Peyer's patch (tissue), 4 donors: ENCODE results near the gene KAT7. TPM values are rescaled to one million over a fixed set of nuclear protein-coding genes. Genes with fewer than 3 reads are reported as not detected.

Source experiments
- DNase-seq, 3 donors: peaks; one replicate each; pipeline ENCODE4 v3.0.0-alpha.2; 2017 to 2019
- H3K27ac ChIP-seq, 4 donors: fragments of 200-600 bp; sonication (generic); one replicate each; pipeline ENCODE4 v1.5.1; 2016 to 2019
- H3K27me3 ChIP-seq, 2 donors: fragments of 200-600 bp; sonication (generic); one replicate each; pipeline ENCODE4 v1.5.1; 2019
- H3K36me3 ChIP-seq, 3 donors: fragments of 200-600 bp; sonication (generic); one replicate each; pipeline ENCODE4 v1.5.1; 2016 to 2019
- H3K4me1 ChIP-seq, 4 donors: fragments of 200-600 bp; sonication (generic); one replicate each; pipeline ENCODE4 v1.5.1; 2016 to 2019
- H3K4me3 ChIP-seq, 4 donors: fragments of 200-600 bp; sonication (generic); 1 replicate in 3 of 4; 2 replicates in 1 of 4; pipeline ENCODE4 v1.5.1; 2016 to 2019; ENCODE audit warnings: mild to moderate bottlenecking in 1 of 4
- H3K9me3 ChIP-seq, 4 donors: fragments of 200-600 bp; sonication (generic); one replicate each; pipeline ENCODE4 v1.5.1; 2016 to 2019; ENCODE audit warnings: mild to moderate bottlenecking in 1 of 4
- POLR2A ChIP-seq, 2 donors: fragments of 450-650 bp; IDR thresholded peaks; one replicate each; pipeline ENCODE4 v1.5.1; 2017; ENCODE audit warnings: antibody characterized with exemption in 2 of 2, mild to moderate bottlenecking in 2 of 2, moderate library complexity in 2 of 2
- total RNA-seq, 4 donors: library from RNA; depleted of rRNA; stranded (reverse); fragments of >200 nt; gene quantifications; one replicate each; pipeline ENCODE4 v1.1.0, GENCODE V29; 2016
- TF ChIP-seq, protein P1 (sequence below), 6 experiments: fragments of 450-650 bp in 4 of 6; fragments of 200-600 bp in 2 of 6; sonication (generic) in 1 of 6; IDR thresholded peaks; one replicate each; pipeline ENCODE4 v1.5.1; 2017 to 2019; ENCODE audit warnings: antibody characterized with exemption in 6 of 6, mild to moderate bottlenecking in 3 of 6, moderate library complexity in 1 of 6

KAT7 gene
- total RNA-seq, 4 donors from 2014 or later: 44.3 to 50.9 (median 45.3) TPM

DNA sequence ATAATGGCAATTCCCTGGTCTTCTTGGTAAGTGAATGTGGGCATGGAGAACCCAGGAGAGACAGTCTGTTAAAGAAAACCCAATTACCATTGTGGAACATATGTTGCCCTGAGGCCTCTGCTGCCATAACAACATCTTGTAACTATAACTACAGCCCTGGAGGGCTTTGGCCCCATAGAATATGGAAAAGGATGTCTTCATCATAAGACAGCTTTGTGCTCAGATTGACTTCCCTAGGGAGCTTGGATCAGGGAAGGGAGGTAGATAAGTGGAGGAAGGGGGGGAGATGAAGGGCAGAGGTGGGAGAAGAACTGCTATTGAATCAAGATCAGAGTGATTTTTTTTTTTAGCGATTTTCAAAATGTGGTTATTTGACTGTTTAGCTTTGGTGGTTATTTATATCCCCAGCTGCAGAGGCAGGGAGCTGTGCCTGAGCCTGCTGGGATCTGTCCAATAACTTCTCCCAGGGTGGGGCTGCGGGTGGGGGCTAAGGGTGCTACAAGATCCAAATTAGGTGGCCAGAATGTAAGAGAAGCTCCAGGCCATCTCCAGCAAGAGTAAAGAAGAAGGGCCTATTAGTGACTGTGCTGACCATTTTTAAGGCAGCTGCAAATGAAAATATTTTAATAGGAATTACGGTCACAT is 5.3 kb upstream of the KAT7 start:
- H3K36me3 ChIP-seq: no peaks in the 10 kb centered on the region
- no peak overlapping the region for H3K4me3 ChIP-seq
- no peaks in the 10 kb centered on the region for H3K9me3 ChIP-seq
- no peaks in the 10 kb centered on the region for H3K27me3 ChIP-seq
- DNase-seq: no peak
- peak overlapping the region in 2 of 4 donors; percentile 6 to 40 for H3K27ac ChIP-seq
- no peak for TF ChIP-seq POLR2A (IDR thresholded peaks at IDR 0.05)
- TF ChIP-seq, protein P1, sequence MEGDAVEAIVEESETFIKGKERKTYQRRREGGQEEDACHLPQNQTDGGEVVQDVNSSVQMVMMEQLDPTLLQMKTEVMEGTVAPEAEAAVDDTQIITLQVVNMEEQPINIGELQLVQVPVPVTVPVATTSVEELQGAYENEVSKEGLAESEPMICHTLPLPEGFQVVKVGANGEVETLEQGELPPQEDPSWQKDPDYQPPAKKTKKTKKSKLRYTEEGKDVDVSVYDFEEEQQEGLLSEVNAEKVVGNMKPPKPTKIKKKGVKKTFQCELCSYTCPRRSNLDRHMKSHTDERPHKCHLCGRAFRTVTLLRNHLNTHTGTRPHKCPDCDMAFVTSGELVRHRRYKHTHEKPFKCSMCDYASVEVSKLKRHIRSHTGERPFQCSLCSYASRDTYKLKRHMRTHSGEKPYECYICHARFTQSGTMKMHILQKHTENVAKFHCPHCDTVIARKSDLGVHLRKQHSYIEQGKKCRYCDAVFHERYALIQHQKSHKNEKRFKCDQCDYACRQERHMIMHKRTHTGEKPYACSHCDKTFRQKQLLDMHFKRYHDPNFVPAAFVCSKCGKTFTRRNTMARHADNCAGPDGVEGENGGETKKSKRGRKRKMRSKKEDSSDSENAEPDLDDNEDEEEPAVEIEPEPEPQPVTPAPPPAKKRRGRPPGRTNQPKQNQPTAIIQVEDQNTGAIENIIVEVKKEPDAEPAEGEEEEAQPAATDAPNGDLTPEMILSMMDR (IDR thresholded peaks at IDR 0.05): no peak
- H3K4me1 ChIP-seq: peaks cover 0 to 6% (median 0%) of the 10 kb centered on the region in 4 donors

DNA sequence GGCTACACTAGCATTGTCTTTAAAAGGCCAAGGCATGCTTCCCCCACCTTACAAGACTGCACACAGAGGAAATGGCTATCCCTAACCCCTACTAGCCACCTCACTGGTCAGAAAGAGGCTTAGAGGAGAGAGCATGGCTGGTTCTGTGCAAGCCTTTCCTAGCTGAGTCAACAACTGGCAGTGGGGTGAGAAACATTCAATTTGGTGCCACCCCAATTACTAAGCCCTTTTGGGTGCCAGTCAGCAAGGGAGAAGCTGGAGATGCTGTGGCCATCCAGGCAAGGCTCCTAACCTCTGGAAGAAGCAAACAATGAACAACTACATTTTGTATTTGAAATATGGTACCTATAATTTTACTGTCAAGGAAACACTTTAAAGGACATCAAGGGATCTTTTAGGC is 4.7 kb upstream of the KAT7 start:
- H3K4me3 ChIP-seq: no peak overlapping the region
- peak overlapping the region in 1 of 4 donors; percentile 40 for H3K27ac ChIP-seq
- peaks cover 0 to 6% (median 0%) of the 10 kb centered on the region in 4 donors for H3K4me1 ChIP-seq
- H3K9me3 ChIP-seq: no peaks in the 10 kb centered on the region
- H3K36me3 ChIP-seq: no peaks in the 10 kb centered on the region
- no peaks in the 10 kb centered on the region for H3K27me3 ChIP-seq
- DNase-seq: no peak
- TF ChIP-seq, protein P1 (IDR thresholded peaks at IDR 0.05): no peak
- no peak for TF ChIP-seq POLR2A (IDR thresholded peaks at IDR 0.05)

DNA sequence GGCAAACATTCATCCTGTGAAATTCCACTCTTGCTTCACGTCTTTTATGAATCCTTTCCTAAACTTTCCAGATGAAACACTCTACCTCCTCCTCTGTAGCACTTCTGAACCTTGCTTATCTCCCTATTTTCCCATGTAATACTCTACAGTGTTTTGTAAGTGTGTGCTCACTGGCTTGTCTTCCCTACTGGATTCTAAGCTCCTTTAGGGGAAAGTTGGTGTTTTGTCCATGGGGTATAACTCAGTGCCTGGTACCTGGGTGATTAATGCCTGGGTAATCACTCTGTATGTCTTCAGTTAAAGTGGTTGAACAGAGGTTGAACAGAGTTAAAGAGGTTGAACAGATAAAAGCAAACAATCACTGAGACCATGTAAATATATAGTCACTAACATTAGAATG is 3.8 kb upstream of the KAT7 start:
- peaks cover 0 to 10% (median 2%) of the 10 kb centered on the region in 4 donors for H3K4me1 ChIP-seq
- no peaks in the 10 kb centered on the region for H3K27me3 ChIP-seq
- H3K36me3 ChIP-seq: no peaks in the 10 kb centered on the region
- no peaks in the 10 kb centered on the region for H3K9me3 ChIP-seq
- H3K4me3 ChIP-seq: no peak overlapping the region
- no peak overlapping the region for H3K27ac ChIP-seq
- no peak for DNase-seq
- no peak for TF ChIP-seq POLR2A (IDR thresholded peaks at IDR 0.05)
- TF ChIP-seq, protein P1 (IDR thresholded peaks at IDR 0.05): no peak

DNA sequence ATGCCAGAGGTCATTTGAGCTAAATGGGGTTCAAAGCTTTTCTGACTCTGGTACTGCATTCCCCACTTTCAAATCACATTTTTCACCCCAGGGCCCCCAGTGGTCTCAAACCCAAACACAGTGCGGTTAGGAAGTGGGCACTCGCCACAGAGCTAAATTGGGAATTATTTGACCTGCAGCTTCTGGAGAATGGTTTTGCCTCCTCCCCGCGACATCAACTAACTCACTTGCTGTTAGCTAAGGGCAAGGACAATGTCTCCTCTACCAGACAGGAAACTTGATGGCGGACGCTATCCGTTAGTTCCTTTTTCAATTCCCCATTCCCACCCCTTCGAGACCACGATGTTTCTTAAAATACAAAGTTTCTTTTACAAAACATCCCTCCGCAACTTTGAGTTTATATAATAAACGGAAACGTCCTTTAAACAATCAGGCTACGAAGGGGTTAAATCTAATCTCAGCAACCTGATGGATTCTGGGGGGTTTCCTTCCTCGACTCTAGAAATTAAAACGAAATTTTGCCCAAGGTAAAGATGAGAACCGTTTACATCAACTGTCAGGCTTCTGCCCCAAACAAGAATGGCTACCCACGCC is 500 bp upstream of the KAT7 start:
- Histone ChIP-seq H3K9me3 (no peaks in the 10 kb centered on the region), H3K4me1 (peaks cover 0 to 24% (median 9%) of the 10 kb centered on the region in 4 donors), H3K27ac (peak overlapping the region; percentile 96 to 99 (median 98)), H3K36me3 (peaks cover 0 to 15% (median 0%) of the 10 kb centered on the region in 3 donors), H3K4me3 (peak overlapping the region; percentile 75 to 95 (median 84)), H3K27me3 (no peaks in the 10 kb centered on the region)
- DNase-seq: no peak
- TF ChIP-seq, protein P1 (IDR thresholded peaks at IDR 0.05): no peak
- TF ChIP-seq POLR2A (IDR thresholded peaks at IDR 0.05): no peak

DNA sequence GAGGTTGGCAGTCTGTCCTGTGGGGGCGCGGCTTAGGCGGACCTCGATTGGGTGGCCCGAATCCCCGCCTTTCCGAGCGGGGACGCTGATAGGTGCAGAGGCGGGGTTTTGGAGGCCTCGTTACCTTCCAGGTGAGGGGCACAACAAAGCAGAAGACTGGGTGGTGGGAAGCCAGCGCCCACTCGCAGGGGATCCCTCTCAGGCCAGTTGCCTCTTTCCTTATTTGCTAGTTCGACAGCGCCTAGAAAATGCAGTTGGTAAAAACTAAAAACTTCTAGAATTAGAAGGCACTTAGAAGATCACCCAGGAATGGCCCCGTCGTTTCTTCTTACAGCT is 730 bp downstream of the KAT7 start:
- peak overlapping the region in 3 of 4 donors; percentile 97 to 99 (median 99) for H3K27ac ChIP-seq
- TF ChIP-seq, protein P1 (IDR thresholded peaks at IDR 0.05): no peak
- TF ChIP-seq POLR2A (IDR thresholded peaks at IDR 0.05): no peak

More for the DNA sequence above, 730 bp downstream of the KAT7 start:
- Histone ChIP-seq H3K4me3 (peak overlapping the region; percentile 75 to 95 (median 84)), H3K36me3 (peaks cover 0 to 27% (median 0%) of the 10 kb centered on the region in 3 donors), H3K9me3 (no peaks in the 10 kb centered on the region), H3K4me1 (peaks cover 0 to 30% (median 9%) of the 10 kb centered on the region in 4 donors), H3K27me3 (no peaks in the 10 kb centered on the region)
- no peak for DNase-seq
